ENCODE measurements around the gene ACVRL1. TPM values are rescaled to one million over a fixed set of nuclear protein-coding genes. Genes with fewer than 3 reads are reported as not detected.

ACVRL1 gene
- total RNA-seq, 1 donor from 2014 or later, result 2.0 TPM

DNA sequence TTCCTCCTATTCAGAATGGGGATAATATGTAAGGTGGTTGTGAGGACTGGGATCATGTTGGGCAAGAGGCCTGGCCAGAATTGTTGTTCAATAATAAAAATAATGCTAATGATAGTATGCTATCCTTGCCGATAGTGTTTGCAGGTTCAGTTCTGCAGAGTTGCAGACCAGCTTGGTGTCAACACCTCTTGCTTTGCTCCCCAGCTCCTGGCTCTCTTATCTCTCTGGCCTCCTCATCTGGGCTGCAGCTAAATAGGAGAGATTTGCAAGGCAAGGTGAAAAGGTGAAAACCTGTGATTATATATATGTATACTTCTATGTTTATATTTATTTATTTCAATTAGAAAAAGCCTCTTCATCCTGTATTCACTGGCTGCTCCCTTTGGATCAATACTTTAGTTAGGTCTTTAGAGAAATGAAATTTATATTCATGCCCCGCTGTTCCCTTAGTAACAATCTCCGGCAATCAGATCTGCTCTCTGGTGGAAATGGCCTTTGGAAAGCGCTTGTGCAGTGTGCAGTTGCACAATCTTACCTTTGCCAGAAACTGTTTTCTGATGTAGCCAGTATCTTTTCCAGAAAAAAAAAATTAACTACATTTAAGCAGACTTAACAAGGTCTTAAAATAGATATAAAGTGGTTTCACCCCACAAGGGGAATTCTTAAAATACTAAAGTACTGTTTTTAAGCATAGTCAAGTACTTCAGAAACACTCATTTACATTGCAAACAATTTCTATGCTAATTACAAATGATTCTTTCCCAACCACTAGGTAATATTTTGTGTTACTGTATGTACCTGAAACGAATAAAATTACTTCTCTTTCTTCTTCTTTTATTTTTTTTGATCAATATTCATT, 25.1 kb downstream of the ACVRL1 start:
- H3K27me3 ChIP-seq, result no peaks in the 10 kb centered on the region
- Mint-ChIP-seq H3K27me3 (ENCODE audit: insufficient read depth, low read depth) (peaks cover 6% of the 10 kb centered on the region), H3K4me1 (peaks cover 7% of the 10 kb centered on the region), H3K9me3 (no peaks in the 10 kb centered on the region), H3K4me3 (no peak overlapping the region), H3K27ac (no peak overlapping the region), H3K36me3 (no peaks in the 10 kb centered on the region)
- DNase-seq (ENCODE audit: low spot score), result no peak
- no peaks in the 10 kb centered on the region for H3K9me3 ChIP-seq (ENCODE audit: low read depth)
- H3K4me2 ChIP-seq, result no peak overlapping the region
- no peaks in the 10 kb centered on the region for H4K20me1 ChIP-seq (ENCODE audit: low read depth)
- H3K79me2 ChIP-seq (ENCODE audit: low read depth), result no peaks in the 10 kb centered on the region
- H3K4me3 ChIP-seq, result no peak overlapping the region
- peaks cover under 1% of the 10 kb centered on the region for H3F3A ChIP-seq (ENCODE audit: low read depth)
- H3K4me1 ChIP-seq, result peaks cover 4% of the 10 kb centered on the region
- H3K36me3 ChIP-seq, result no peaks in the 10 kb centered on the region
- TF ChIP-seq, protein P1, sequence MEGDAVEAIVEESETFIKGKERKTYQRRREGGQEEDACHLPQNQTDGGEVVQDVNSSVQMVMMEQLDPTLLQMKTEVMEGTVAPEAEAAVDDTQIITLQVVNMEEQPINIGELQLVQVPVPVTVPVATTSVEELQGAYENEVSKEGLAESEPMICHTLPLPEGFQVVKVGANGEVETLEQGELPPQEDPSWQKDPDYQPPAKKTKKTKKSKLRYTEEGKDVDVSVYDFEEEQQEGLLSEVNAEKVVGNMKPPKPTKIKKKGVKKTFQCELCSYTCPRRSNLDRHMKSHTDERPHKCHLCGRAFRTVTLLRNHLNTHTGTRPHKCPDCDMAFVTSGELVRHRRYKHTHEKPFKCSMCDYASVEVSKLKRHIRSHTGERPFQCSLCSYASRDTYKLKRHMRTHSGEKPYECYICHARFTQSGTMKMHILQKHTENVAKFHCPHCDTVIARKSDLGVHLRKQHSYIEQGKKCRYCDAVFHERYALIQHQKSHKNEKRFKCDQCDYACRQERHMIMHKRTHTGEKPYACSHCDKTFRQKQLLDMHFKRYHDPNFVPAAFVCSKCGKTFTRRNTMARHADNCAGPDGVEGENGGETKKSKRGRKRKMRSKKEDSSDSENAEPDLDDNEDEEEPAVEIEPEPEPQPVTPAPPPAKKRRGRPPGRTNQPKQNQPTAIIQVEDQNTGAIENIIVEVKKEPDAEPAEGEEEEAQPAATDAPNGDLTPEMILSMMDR (IDR thresholded peaks at IDR 0.05), result no peak
- no peak for TF ChIP-seq EZH2 (IDR thresholded peaks at IDR 0.05)
- TF ChIP-seq EZH2phosphoT487 (IDR thresholded peaks at IDR 0.05), result no peak
- H2AFZ ChIP-seq (replicated peaks), result no peak overlapping the region
- no peak overlapping the region for H3K9ac ChIP-seq
- no peak overlapping the region for H3K27ac ChIP-seq

DNA sequence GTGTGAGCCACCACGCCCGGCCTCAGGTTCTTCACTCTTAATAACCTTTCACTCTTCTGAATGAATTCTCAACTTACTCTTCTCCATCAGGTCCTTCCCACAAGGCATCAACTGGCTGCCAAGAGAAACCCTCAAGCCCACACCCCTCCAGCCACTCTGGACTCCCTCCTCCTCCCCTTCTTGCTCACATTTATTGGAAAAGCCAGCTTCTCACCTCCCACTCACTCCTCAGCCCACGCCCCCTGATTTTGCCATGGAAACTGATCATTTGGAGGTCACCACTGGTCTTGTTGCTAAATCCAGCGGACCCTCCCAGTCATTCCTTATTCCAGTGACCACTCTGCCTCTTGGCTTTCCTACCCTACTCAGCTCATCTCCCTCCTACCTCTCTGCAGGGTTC, 26.8 kb downstream of the ACVRL1 start:
- Histone ChIP-seq H3K27me3 (no peaks in the 10 kb centered on the region), H3K9me3 (ENCODE audit: low read depth) (no peaks in the 10 kb centered on the region), H2AFZ (replicated peaks) (no peak overlapping the region), H3F3A (ENCODE audit: low read depth) (peaks cover 4% of the 10 kb centered on the region), H3K79me2 (ENCODE audit: low read depth) (no peaks in the 10 kb centered on the region), H4K20me1 (ENCODE audit: low read depth) (no peaks in the 10 kb centered on the region), H3K36me3 (no peaks in the 10 kb centered on the region), H3K4me3 (no peak overlapping the region), H3K4me2 (no peak overlapping the region), H3K4me1 (peaks cover 13% of the 10 kb centered on the region), H3K9ac (no peak overlapping the region), H3K27ac (no peak overlapping the region)
- no peaks in the 10 kb centered on the region for H3K9me3 Mint-ChIP-seq
- peaks cover 11% of the 10 kb centered on the region for H3K4me1 Mint-ChIP-seq
- no peak for DNase-seq (ENCODE audit: low spot score)
- peaks cover 6% of the 10 kb centered on the region for H3K27me3 Mint-ChIP-seq (ENCODE audit: insufficient read depth, low read depth)
- no peak for TF ChIP-seq EZH2 (IDR thresholded peaks at IDR 0.05)
- no peak for TF ChIP-seq EZH2phosphoT487 (IDR thresholded peaks at IDR 0.05)
- TF ChIP-seq, protein P1 (IDR thresholded peaks at IDR 0.05), result no peak
- no peak overlapping the region for H3K4me3 Mint-ChIP-seq
- no peak overlapping the region for H3K27ac Mint-ChIP-seq
- H3K36me3 Mint-ChIP-seq, result no peaks in the 10 kb centered on the region

DNA sequence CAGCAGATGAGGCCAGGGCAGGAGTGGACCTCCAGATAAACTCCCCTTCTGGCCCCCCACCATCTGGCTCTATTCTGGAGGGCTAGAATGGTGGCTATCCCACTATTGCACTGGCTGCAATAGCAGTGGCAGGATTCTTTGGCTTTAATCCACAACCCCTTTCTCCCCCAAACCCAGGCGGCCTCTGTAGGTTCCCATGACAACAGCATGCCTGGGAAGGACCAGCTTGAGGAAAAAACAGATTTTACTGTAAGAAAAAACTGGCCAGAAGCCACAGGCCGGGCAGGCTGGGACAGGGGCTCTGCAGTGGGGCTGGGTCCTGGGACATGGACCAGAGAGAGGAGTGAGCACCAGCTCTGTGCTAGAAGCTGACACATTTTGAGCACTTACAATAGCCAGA, 30.6 kb downstream of the ACVRL1 start:
- H3K36me3 Mint-ChIP-seq, result no peaks in the 10 kb centered on the region
- H3K9me3 Mint-ChIP-seq, result no peaks in the 10 kb centered on the region
- H3K4me3 ChIP-seq, result no peak overlapping the region
- peaks cover 13% of the 10 kb centered on the region for H3K27me3 Mint-ChIP-seq (ENCODE audit: insufficient read depth, low read depth)
- H3K9ac ChIP-seq, result no peak overlapping the region
- H4K20me1 ChIP-seq (ENCODE audit: low read depth), result no peaks in the 10 kb centered on the region
- H3K4me2 ChIP-seq, result peak overlapping the region; percentile 25
- H3K27me3 ChIP-seq, result no peaks in the 10 kb centered on the region
- H3K4me3 Mint-ChIP-seq, result no peak overlapping the region
- H3K79me2 ChIP-seq (ENCODE audit: low read depth), result no peaks in the 10 kb centered on the region
- H3K4me1 ChIP-seq, result peaks cover 13% of the 10 kb centered on the region
- DNase-seq (ENCODE audit: low spot score), result peak; percentile 53
- no peaks in the 10 kb centered on the region for H3K36me3 ChIP-seq
- no peak overlapping the region for H3K27ac Mint-ChIP-seq
- TF ChIP-seq, protein P1 (IDR thresholded peaks at IDR 0.05), result no peak
- TF ChIP-seq EZH2 (IDR thresholded peaks at IDR 0.05) (no peak), EZH2phosphoT487 (IDR thresholded peaks at IDR 0.05) (no peak)
- no peak overlapping the region for H3K27ac ChIP-seq
- H3K9me3 ChIP-seq (ENCODE audit: low read depth), result no peaks in the 10 kb centered on the region
- H3F3A ChIP-seq (ENCODE audit: low read depth), result peaks cover 4% of the 10 kb centered on the region
- H3K4me1 Mint-ChIP-seq, result peaks cover 20% of the 10 kb centered on the region
- H2AFZ ChIP-seq (replicated peaks), result peak overlapping the region; percentile 14

All from neural progenitor cell (in vitro differentiated cells).